GM20000 (cell line): ENCODE measurements around the gene BAD.

Experiments
- DNase-seq: peaks from one replicate; pipeline ENCODE4 v3.0.0; 2012; ENCODE audit warnings: low spot score
- TF ChIP-seq, protein P1 (sequence below): IDR thresholded peaks from 2 replicates; pipeline ENCODE4 v1.5.1; 2012; ENCODE audit warnings: mild to moderate bottlenecking, control low read depth; ENCODE audit errors: extremely low read depth, missing control alignments

Gene BAD

DNA sequence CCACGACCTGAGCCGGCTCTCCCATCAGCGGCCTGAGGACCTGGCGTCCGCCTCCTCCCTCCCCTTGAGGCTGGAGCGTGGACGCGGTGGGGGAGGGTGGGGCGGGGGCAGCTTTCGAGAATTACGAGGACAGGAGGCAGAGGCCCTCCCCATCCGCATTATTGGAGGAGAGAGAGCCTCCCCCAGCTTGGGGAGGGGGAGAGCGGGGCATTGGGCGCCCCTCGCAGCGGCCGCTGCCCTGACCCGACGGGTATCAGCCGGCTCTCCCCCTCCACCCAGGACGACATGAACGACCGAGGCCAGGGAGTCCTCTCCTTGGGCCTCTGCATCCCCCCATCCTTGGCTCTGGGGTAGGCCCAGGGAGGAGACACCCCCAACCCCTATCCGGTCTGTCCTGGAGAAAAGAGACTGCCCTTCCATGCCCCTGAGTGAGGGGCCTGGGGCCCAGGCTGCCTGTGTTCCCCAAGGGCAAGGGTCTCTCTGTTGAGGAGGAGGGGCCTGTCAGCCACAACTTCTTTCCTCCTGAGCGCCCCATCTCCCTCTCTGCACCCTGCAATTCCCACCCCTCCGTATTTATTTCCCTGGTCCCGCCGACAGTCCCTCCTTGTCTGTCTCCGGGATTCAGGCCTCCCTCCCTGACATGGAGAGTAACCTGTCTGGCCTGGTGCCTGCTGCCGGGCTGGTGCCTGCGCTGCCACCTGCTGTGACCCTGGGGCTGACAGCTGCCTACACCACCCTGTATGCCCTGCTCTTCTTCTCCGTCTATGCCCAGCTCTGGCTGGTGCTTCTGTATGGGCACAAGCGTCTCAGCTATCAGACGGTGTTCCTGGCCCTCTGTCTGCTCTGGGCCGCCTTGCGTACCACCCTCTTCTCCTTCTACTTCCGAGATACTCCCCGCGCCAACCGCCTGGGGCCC, 1.7 kb upstream of the BAD start:
- TF ChIP-seq, protein P1, sequence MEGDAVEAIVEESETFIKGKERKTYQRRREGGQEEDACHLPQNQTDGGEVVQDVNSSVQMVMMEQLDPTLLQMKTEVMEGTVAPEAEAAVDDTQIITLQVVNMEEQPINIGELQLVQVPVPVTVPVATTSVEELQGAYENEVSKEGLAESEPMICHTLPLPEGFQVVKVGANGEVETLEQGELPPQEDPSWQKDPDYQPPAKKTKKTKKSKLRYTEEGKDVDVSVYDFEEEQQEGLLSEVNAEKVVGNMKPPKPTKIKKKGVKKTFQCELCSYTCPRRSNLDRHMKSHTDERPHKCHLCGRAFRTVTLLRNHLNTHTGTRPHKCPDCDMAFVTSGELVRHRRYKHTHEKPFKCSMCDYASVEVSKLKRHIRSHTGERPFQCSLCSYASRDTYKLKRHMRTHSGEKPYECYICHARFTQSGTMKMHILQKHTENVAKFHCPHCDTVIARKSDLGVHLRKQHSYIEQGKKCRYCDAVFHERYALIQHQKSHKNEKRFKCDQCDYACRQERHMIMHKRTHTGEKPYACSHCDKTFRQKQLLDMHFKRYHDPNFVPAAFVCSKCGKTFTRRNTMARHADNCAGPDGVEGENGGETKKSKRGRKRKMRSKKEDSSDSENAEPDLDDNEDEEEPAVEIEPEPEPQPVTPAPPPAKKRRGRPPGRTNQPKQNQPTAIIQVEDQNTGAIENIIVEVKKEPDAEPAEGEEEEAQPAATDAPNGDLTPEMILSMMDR = no peak
- no peak for DNase-seq

DNA sequence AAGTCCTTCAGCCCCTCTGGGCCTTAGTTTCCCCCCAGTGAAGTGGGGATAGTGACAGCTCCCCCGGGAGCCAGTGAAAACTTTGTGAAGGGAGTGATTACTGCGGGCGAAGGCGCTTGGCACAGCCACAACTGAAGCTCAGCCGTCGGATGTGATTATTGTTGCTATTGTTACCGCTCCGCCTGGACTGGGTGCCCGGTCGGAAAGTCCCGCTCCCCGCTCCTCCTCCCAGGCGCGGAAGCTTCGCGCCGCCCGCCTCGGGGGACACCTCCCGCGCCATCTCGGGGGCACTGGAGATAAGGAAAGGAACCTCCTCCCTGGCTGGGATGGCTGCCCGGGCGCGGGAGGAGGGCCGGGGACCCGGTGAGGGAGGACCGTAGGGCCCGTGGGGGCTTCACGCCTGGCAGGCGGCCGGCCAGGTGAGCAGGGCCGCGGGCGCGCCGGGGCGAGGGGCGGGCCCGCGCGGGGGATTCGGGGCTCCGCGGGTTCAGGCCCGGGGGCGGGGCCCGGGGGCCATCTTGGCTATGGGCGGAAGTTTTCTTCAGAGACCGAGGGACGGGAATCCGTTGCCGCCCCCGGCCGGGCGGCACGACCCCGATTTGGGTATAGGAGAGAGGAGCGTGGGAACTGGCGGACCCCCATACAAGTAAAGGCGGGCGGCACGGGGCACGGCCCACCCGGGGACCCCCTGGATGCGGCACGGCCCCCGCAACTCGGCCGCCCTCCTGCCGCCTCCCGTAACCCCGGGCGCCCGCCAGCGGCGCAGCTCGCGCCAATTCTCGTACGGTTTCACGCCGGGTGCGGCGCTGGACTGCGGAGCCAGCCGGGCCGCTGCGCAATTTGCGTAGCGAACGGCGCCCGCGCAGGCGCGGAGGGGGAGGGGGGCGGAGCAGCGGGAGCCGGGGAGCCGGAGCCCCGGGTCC, 758 bp upstream of the BAD start, which contains the start of gene GPR137:
GPR137 (plus strand) TSS at position 887 of the 923 bp plus-strand sequence. CDS start 677 bp downstream, outside the sequence.
- DNase-seq = peak; percentile 98
- TF ChIP-seq, protein P1 = no peak

DNA sequence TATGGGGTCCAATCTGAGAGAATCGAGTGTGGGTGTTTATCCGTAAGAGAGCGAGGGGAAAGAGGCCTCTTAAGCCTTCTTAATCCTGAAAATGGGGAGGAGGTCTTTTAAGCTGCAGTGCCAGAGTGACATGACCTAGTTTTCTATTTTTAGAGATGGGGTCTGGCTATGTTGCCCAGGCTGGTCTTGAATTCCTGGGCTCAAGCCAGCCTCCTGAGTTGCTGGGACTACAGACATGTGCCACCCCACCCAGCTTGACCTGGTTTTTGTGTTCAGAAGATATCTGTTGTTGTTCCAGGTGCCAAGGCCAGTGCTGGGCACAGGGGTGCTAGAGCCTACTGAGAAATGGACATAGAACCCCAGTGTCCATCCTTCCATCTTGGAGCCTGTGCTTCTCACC, 1.4 kb downstream of the BAD start:
- no peak for DNase-seq
- TF ChIP-seq, protein P1 = no peak

DNA sequence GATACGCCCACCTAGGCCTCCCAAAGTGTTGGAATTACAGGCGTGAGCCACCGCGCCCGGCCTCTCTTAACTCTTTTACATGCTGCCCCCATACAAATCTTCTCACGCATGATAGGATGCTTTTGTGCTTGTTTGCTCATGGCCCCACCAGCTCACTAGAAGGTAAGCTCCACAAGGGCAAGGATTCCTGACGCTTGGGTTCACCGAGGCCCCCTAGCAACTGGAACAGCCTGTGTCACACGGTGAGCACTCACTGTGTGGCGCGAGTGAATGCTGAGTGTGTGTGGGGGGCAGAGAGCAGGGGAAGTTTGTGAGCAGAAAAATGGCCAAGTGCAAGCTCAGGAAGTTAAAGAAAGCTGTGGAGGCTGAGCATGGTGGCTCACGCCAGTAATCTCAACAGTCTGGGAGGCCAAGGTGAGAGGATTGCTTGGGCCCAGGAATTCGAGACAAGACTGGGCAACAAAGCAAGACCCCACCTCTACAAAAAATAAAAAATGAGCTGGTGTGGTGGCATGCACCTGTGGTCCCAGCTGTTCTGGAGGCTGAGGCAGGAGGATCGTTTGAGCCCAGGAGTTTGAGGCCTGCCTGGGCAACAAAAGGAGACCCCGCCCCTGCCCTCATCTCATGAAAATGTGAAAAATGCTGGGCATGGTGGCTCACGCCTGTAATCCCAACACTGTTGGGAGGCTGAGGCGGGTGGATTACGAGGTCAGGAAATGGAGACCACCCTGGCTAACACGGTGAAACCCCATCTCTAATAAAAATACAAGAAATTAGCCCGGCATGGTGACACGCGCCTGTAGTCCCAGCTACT, 2.3 kb downstream of the BAD start:
- TF ChIP-seq, protein P1 = no peak
- no peak for DNase-seq

DNA sequence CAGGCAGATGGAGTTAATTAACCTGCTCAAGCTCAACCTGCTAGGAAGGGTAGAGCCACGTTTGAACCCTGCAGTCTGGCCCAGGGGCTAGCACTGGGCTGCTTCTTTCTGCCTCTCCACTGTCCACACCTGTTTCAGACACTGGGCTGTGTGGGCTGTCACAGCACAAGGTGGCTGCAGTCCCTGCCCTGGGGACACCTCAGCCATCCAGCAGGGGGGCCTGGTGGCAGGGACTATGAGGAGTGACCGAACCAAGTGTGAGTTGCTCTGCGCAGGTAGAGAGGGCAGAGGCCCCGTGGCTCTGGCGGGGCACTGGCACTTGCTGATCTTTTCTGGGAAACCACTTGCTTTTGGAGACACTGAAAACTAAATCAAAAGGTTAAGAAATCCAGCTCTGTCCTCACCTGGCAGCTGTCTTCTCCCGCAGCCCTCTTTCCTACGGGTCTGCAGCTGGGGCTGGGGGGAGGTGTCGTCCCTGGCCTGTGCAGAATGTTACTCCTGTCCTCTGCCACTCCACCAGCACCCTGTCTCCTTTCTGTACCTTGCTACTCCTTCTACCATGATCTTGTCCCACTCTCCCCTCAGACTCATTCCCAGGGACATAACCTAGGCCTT, 5.8 kb downstream of the BAD start:
- no peak for DNase-seq
- TF ChIP-seq, protein P1 = no peak

DNA sequence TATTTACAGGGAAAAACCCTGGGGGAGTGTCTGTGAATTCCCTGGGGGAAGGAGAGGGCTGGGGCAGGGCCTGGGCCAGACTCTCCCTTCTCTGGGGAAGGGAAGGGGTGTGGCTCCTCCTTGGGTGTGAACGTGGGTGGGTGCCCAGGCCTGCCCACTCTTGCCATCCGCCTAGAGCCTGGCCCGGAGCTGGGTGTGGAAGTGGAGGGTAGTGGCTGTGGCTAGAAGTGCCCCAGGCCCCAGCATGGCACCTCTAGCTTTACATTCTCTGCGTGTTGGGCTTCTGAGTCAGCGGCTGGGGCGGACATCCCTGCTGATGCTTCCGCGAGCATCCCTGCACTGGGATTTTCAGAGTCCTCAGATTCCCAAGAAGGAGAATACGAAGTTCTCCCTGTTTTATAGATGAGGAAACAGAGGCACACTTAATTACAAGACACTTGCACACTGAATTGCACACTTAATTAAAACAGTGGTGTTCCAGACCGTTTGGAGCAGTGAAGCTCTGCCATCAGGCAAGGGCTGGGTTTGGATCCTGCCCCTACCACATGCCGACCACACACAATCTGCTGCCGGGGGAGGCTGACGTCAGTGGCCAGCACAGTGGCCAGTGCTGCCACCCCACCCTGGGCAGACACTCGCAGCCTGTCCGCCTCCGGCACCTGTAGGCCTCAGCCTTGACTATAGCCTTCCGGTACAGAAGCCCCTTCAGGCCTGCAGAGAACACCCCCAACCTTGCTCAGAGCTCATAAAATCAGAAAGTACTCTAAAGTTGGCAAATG, 7.6 kb downstream of the BAD start:
- no peak for DNase-seq
- TF ChIP-seq, protein P1 = no peak
